ENCODE results near the gene VPS13A.

Gene VPS13A

GRCh38 chr9:77370064-77370463, 192.7 kb downstream of the VPS13A start:
- Histone ChIP-seq H3K4me3 (ENCODE audit: low read depth, low read length) (no peak overlapping the region), H3K27me3 (replicated peaks) (no peaks in the 10 kb centered on the region), H3K27ac (no peak overlapping the region), H3K36me3 (replicated peaks) (no peaks in the 10 kb centered on the region)
- DNase-seq = no peak
- in situ Hi-C loops (cut with HindIII; ENCODE audit: low pct_ligation_motif_present, low sequenced_read_pairs) = no loop called here
- TF ChIP-seq CTCF (IDR thresholded peaks at IDR 0.05; ENCODE audit: low read depth, low read length, missing control alignments) = no peak

GRCh38 chr9:77374266-77374665, 196.9 kb downstream of the VPS13A start:
- H3K36me3 ChIP-seq (replicated peaks) = no peaks in the 10 kb centered on the region
- in situ Hi-C loops (cut with HindIII; ENCODE audit: low pct_ligation_motif_present, low sequenced_read_pairs) = no loop called here
- H3K4me3 ChIP-seq (ENCODE audit: low read depth, low read length) = no peak overlapping the region
- no peak for TF ChIP-seq CTCF (IDR thresholded peaks at IDR 0.05; ENCODE audit: low read depth, low read length, missing control alignments)
- DNase-seq = no peak
- no peak overlapping the region for H3K27ac ChIP-seq
- no peaks in the 10 kb centered on the region for H3K27me3 ChIP-seq (replicated peaks)

DNA sequence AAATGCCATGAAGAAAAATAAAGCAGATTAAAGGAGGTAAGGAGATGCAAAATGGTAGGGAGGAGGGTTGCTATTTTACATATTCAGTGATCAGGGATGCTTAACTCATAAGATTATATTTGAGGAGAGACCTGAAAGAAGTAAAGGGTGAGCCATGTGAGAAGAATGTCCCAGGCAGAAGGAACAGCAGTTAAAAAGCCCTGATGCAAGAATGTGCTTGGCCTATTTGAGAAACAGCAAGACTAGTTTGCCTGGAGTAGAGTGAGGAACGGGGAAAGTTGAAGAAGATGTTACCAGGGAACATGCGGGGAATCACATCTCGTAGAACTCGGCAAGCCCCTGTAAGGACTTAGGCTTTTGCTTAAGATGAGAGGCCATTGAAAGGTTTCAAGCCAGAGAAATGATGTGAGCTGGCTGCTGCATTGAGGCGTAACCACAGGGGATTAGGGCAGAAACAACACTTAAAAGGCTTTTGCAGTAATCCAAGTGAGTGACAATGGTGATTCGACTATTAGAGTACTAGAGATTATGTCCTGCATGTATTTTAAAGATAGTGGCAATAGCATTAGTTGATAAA, 198.7 kb downstream of the VPS13A start:
- in situ Hi-C loops (cut with HindIII; ENCODE audit: low pct_ligation_motif_present, low sequenced_read_pairs) = no loop called here
- no peak for DNase-seq
- no peak overlapping the region for H3K27ac ChIP-seq
- no peak for TF ChIP-seq CTCF (IDR thresholded peaks at IDR 0.05; ENCODE audit: low read depth, low read length, missing control alignments)
- H3K4me3 ChIP-seq (ENCODE audit: low read depth, low read length) = no peak overlapping the region
- no peaks in the 10 kb centered on the region for H3K27me3 ChIP-seq (replicated peaks)
- H3K36me3 ChIP-seq (replicated peaks) = no peaks in the 10 kb centered on the region

- H3K36me3 ChIP-seq (replicated peaks) = no peaks in the 10 kb centered on the region
- no peak for DNase-seq
- no peak overlapping the region for H3K4me3 ChIP-seq (ENCODE audit: low read depth, low read length)
- no peaks in the 10 kb centered on the region for H3K27me3 ChIP-seq (replicated peaks)
- H3K27ac ChIP-seq = no peak overlapping the region
- no peak for TF ChIP-seq CTCF (IDR thresholded peaks at IDR 0.05; ENCODE audit: low read depth, low read length, missing control alignments)
- in situ Hi-C loops (cut with HindIII; ENCODE audit: low pct_ligation_motif_present, low sequenced_read_pairs) = no loop called here
These were observed 207.1 kb downstream of the VPS13A start for GRCh38 chr9:77384406-77384805.

DNA sequence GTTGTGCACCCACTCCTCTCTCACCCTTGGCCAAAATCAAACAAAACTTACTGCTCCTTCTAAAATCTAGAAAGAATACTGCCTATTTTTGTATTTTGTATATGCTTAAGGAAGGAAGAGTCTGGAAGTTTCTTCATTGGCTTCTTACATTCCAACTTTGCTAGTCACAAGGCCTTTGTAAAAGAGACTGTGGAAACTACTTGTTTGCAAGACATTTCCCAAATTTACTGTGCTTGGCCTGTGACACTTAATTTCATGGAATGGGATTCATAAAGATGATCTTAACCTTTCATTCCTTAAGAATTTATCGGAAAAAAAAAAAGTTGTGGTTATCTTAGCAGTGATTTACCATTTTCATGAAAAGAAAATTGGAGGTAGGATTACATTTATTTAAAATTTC, 208.9 kb downstream of the VPS13A start:
- Histone ChIP-seq H3K27ac (no peak overlapping the region), H3K4me3 (ENCODE audit: low read depth, low read length) (no peak overlapping the region), H3K27me3 (replicated peaks) (no peaks in the 10 kb centered on the region), H3K36me3 (replicated peaks) (no peaks in the 10 kb centered on the region)
- DNase-seq = no peak
- in situ Hi-C loops (cut with HindIII; ENCODE audit: low pct_ligation_motif_present, low sequenced_read_pairs) = no loop called here
- TF ChIP-seq CTCF (IDR thresholded peaks at IDR 0.05; ENCODE audit: low read depth, low read length, missing control alignments) = no peak

DNA sequence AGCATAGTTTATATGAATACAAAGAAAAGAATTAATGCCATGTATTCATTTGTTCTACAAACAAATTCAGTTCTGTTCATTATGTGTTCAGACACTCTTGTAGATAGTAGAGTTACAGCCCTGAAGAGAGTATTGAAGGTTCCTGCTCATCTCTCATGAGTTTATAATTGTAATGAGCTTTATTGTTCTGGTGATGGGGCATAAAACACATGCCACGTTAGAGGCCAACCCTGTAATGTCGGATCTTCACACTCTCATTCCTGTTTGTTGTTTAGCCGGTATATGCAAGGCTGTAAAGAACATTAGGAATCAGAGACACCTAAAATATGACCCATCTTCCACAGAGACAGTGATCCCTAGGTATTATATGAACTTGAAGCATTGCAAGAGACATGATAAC, 214.5 kb downstream of the VPS13A start:
- no peak for TF ChIP-seq CTCF (IDR thresholded peaks at IDR 0.05; ENCODE audit: low read depth, low read length, missing control alignments)
- H3K4me3 ChIP-seq (ENCODE audit: low read depth, low read length) = no peak overlapping the region
- in situ Hi-C loops (cut with HindIII; ENCODE audit: low pct_ligation_motif_present, low sequenced_read_pairs) = no loop called here
- DNase-seq = no peak
- H3K27me3 ChIP-seq (replicated peaks) = no peaks in the 10 kb centered on the region
- H3K36me3 ChIP-seq (replicated peaks) = no peaks in the 10 kb centered on the region
- H3K27ac ChIP-seq = no peak overlapping the region

Data from brain microvascular endothelial cell (primary cell).